ENCODE data around the gene ARSG. TPM values are rescaled to one million over a fixed set of nuclear protein-coding genes. Genes with fewer than 3 reads are reported as not detected.

ARSG gene
- total and polyA plus RNA-seq, 9 of the 15 experiments (the other 6 are each of a cell fraction or from before 2014, with no cell fraction given) = 1.0 to 5.6 (median 1.8) TPM

DNA sequence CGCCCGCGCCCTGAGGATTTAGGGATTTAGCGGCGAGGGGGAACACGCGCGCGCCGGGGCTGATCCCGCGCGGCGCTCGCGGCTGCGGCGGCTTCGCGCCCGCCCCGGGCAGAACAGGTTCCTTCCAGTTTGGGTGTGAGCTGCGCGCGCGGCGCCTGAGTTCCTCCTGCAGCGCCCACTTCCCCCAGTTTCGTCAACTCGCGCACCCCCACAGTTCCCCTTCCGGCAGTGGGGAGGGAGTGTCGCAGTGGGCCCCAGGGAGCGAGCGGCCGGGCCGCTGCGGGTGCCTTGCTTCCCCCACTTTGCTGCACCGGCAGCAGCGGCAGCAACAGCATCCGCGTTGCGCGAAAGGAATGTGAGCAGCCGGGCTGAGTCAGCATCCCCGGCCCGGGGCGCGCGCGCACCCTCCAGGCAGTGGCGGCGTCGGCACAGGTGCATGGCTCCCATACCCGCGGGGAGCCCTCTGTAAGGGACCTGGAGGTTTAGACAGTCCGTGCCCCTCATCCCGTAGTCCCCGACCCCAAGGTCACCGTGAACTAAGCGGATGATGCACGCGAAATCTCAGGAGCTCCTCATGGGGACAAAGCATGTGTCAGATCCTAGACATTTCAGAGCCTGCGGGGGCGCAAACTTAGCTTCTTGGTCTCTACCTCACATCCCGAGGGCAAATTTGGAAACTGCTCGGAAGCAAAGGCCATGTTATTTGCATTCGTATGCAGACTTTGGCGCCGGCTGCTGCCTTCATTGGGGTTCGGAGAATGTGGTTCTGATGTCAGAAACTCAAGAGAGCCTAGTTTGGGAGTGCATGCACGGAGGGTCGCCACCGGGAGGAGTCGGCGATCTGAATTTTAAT lies 767 bp downstream of the ARSG start (continued):
- TF ChIP-seq, protein P1, sequence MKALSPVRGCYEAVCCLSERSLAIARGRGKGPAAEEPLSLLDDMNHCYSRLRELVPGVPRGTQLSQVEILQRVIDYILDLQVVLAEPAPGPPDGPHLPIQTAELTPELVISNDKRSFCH (CRISPR knock-in tag; IDR thresholded peaks at IDR 0.05) = no peak
- TF ChIP-seq, protein P1 (tag; IDR thresholded peaks at IDR 0.05) = 0 out of 2 replicates have a peak, but pooled peaks have one; percentile 14
- TF ChIP-seq MYNN (IDR thresholded peaks at IDR 0.05) (no peak), MYNN (CRISPR knock-in tag; IDR thresholded peaks at IDR 0.05) (no peak), ZNF124 (CRISPR knock-in tag; IDR thresholded peaks at IDR 0.05) (no peak), MEIS2 (IDR thresholded peaks at IDR 0.05; ENCODE audit: partially characterized antibody) (no peak), GABPA (tag; conservative IDR thresholded peaks at IDR 0.05; ENCODE audit: low read depth) (peak; percentile 76), ZFP36 (IDR thresholded peaks at IDR 0.05; ENCODE audit: low read depth, low read length, partially characterized antibody) (no peak), GATAD2A (IDR thresholded peaks at IDR 0.05) (no peak), POLR2G (IDR thresholded peaks at IDR 0.05; ENCODE audit: low read depth, low read length) (peak; percentile 88), ARNT (IDR thresholded peaks at IDR 0.05) (no peak)
- TF ChIP-seq, protein P2, sequence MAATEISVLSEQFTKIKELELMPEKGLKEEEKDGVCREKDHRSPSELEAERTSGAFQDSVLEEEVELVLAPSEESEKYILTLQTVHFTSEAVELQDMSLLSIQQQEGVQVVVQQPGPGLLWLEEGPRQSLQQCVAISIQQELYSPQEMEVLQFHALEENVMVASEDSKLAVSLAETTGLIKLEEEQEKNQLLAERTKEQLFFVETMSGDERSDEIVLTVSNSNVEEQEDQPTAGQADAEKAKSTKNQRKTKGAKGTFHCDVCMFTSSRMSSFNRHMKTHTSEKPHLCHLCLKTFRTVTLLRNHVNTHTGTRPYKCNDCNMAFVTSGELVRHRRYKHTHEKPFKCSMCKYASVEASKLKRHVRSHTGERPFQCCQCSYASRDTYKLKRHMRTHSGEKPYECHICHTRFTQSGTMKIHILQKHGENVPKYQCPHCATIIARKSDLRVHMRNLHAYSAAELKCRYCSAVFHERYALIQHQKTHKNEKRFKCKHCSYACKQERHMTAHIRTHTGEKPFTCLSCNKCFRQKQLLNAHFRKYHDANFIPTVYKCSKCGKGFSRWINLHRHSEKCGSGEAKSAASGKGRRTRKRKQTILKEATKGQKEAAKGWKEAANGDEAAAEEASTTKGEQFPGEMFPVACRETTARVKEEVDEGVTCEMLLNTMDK (IDR thresholded peaks at IDR 0.05; ENCODE audit: borderline replicate concordance, insufficient read depth, low read depth, low read length, poor library complexity, severe bottlenecking) = no peak
- TF ChIP-seq, protein P3, sequence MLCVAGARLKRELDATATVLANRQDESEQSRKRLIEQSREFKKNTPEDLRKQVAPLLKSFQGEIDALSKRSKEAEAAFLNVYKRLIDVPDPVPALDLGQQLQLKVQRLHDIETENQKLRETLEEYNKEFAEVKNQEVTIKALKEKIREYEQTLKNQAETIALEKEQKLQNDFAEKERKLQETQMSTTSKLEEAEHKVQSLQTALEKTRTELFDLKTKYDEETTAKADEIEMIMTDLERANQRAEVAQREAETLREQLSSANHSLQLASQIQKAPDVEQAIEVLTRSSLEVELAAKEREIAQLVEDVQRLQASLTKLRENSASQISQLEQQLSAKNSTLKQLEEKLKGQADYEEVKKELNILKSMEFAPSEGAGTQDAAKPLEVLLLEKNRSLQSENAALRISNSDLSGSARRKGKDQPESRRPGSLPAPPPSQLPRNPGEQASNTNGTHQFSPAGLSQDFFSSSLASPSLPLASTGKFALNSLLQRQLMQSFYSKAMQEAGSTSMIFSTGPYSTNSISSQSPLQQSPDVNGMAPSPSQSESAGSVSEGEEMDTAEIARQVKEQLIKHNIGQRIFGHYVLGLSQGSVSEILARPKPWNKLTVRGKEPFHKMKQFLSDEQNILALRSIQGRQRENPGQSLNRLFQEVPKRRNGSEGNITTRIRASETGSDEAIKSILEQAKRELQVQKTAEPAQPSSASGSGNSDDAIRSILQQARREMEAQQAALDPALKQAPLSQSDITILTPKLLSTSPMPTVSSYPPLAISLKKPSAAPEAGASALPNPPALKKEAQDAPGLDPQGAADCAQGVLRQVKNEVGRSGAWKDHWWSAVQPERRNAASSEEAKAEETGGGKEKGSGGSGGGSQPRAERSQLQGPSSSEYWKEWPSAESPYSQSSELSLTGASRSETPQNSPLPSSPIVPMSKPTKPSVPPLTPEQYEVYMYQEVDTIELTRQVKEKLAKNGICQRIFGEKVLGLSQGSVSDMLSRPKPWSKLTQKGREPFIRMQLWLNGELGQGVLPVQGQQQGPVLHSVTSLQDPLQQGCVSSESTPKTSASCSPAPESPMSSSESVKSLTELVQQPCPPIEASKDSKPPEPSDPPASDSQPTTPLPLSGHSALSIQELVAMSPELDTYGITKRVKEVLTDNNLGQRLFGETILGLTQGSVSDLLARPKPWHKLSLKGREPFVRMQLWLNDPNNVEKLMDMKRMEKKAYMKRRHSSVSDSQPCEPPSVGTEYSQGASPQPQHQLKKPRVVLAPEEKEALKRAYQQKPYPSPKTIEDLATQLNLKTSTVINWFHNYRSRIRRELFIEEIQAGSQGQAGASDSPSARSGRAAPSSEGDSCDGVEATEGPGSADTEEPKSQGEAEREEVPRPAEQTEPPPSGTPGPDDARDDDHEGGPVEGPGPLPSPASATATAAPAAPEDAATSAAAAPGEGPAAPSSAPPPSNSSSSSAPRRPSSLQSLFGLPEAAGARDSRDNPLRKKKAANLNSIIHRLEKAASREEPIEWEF (CRISPR knock-in tag; IDR thresholded peaks at IDR 0.05) = no peak
